ENCODE results near the gene PSG4. TPM values are rescaled to one million over a fixed set of nuclear protein-coding genes. Genes with fewer than 3 reads are reported as not detected.
"Not testable (repeated sequence)": the region's sequence is repeated elsewhere in the genome, so short reads cannot be mapped to it uniquely, and the experiment has no call there.

The PSG4 gene
- total RNA-seq, 1 experiment from 2014 or later = not detected

DNA sequence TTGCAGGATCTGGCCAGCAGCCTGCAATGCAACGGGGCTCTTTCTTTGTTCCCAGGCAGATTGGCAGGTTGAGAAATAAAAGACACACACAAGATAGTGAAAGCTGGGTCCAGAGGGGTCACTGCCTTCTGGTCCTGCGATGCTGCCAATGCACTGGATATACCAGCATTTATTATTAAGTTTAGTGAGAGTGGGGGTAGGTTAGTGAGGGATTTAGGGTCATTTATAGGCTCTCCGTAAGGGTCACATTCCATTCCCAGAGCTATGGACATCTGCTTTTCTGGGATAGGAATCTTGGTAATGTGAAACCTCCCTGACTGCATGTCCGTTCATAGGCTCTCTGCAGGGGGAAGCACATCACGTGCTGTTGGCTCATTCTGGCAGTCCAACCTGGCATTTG is 44.9 kb upstream of the PSG4 start:
- not testable (repeated sequence) for H3K79me2 ChIP-seq (ENCODE audit: insufficient read depth, low read length); H2AFZ ChIP-seq (ENCODE audit: low read length); H3K9ac ChIP-seq (ENCODE audit: extremely low read depth, insufficient read length, low read length); H3T11ph ChIP-seq (ENCODE audit: low read length); H3K27me3 Mint-ChIP-seq (ENCODE audit: low read depth); H3K23ac ChIP-seq (ENCODE audit: insufficient read length, low read depth, low read length); H3K23me2 ChIP-seq (ENCODE audit: insufficient read length, low read depth, low read length, poor library complexity, severe bottlenecking); H3K27ac ChIP-seq (ENCODE audit: insufficient read length, low read depth, low read length); H4K91ac ChIP-seq (ENCODE audit: insufficient read length, low read depth, low read length); H3K27me3 ChIP-seq (ENCODE audit: insufficient read depth, low read length); H3K9me3 ChIP-seq (ENCODE audit: control insufficient read depth, low read depth, low read length); DNase-seq; H3K4me1 ChIP-seq (ENCODE audit: insufficient read depth, low read length); H4K8ac ChIP-seq (replicated peaks; ENCODE audit: insufficient read length, low read depth, low read length); H3K79me1 ChIP-seq (ENCODE audit: insufficient read depth, low read depth, low read length, poor library complexity, severe bottlenecking); H2BK5ac ChIP-seq (ENCODE audit: insufficient read length, low read length); H4K5ac ChIP-seq (ENCODE audit: insufficient read length, low read depth, low read length); H2BK120ac ChIP-seq (ENCODE audit: low read depth, low read length, poor library complexity, severe bottlenecking); H2BK15ac ChIP-seq (ENCODE audit: low read depth, low read length); H2BK20ac ChIP-seq (ENCODE audit: low read depth, low read length, poor library complexity, severe bottlenecking); H2BK12ac ChIP-seq (ENCODE audit: insufficient read length, low read depth, low read length); H3K27ac Mint-ChIP-seq; H2AK5ac ChIP-seq (ENCODE audit: insufficient read length, low read length); H3K4me3 Mint-ChIP-seq; H3K56ac ChIP-seq (ENCODE audit: insufficient read length, low read depth, low read length); H3K4me1 Mint-ChIP-seq; H4K20me1 ChIP-seq (ENCODE audit: control insufficient read depth, insufficient read depth, insufficient read length); H3K4ac ChIP-seq (ENCODE audit: low read depth, low read length); H3K36me3 Mint-ChIP-seq (ENCODE audit: insufficient read depth in 1 of 3, low read depth in 3 of 3); H3K14ac ChIP-seq (ENCODE audit: insufficient read depth, low read length); H3K18ac ChIP-seq (ENCODE audit: insufficient read length, low read depth, low read length); H3K4me2 ChIP-seq (ENCODE audit: insufficient read depth, insufficient read length, low read length)
- H3K9me3 Mint-ChIP-seq = peaks cover 47 to 66% of the 10 kb centered on the region in 2 experiments
- WGBS (ENCODE audit: extremely low coverage, insufficient read length, low lambda C conversion rate) = no CpG with 5 or more reads among the region's 5 CpGs

DNA sequence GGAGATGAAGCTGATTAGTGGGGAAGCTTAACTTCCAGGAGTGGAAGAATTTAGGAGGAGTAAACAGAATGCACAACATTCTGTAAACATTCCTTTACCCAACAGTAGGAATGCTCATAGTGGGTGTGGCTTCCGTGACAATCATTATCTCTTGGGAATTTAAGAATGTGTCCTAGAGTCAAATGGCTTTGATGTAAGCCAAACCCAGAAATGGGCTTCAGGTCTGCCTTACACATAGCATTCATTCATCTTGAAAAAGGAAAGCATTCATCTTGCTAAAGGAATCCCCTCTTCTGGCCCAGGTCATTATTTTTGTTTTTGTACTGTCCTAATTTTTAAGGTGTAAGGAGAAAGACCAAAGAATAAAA is 43.2 kb upstream of the PSG4 start:
- H3T11ph ChIP-seq (ENCODE audit: low read length); H3K4ac ChIP-seq (ENCODE audit: low read depth, low read length); H3K4me2 ChIP-seq (ENCODE audit: insufficient read depth, insufficient read length, low read length); H3K79me1 ChIP-seq (ENCODE audit: insufficient read depth, low read depth, low read length, poor library complexity, severe bottlenecking); H2BK12ac ChIP-seq (ENCODE audit: insufficient read length, low read depth, low read length); H3K23me2 ChIP-seq (ENCODE audit: insufficient read length, low read depth, low read length, poor library complexity, severe bottlenecking); H3K23ac ChIP-seq (ENCODE audit: insufficient read length, low read depth, low read length); H3K4me3 Mint-ChIP-seq; H3K14ac ChIP-seq (ENCODE audit: insufficient read depth, low read length); H3K27ac Mint-ChIP-seq; H3K27ac ChIP-seq (ENCODE audit: insufficient read length, low read depth, low read length); H3K79me2 ChIP-seq (ENCODE audit: insufficient read depth, low read length); H2AK5ac ChIP-seq (ENCODE audit: insufficient read length, low read length); H4K91ac ChIP-seq (ENCODE audit: insufficient read length, low read depth, low read length); H2BK120ac ChIP-seq (ENCODE audit: low read depth, low read length, poor library complexity, severe bottlenecking); H4K8ac ChIP-seq (replicated peaks; ENCODE audit: insufficient read length, low read depth, low read length); H2AFZ ChIP-seq (ENCODE audit: low read length); H2BK15ac ChIP-seq (ENCODE audit: low read depth, low read length); H3K4me1 ChIP-seq (ENCODE audit: insufficient read depth, low read length); H4K5ac ChIP-seq (ENCODE audit: insufficient read length, low read depth, low read length); H3K4me1 Mint-ChIP-seq; H3K9me3 ChIP-seq (ENCODE audit: control insufficient read depth, low read depth, low read length); H3K27me3 Mint-ChIP-seq (ENCODE audit: low read depth); H2BK20ac ChIP-seq (ENCODE audit: low read depth, low read length, poor library complexity, severe bottlenecking); H2BK5ac ChIP-seq (ENCODE audit: insufficient read length, low read length); H3K9ac ChIP-seq (ENCODE audit: extremely low read depth, insufficient read length, low read length); H3K36me3 Mint-ChIP-seq (ENCODE audit: insufficient read depth in 1 of 3, low read depth in 3 of 3); H4K20me1 ChIP-seq (ENCODE audit: control insufficient read depth, insufficient read depth, insufficient read length); DNase-seq; H3K27me3 ChIP-seq (ENCODE audit: insufficient read depth, low read length); H3K18ac ChIP-seq (ENCODE audit: insufficient read length, low read depth, low read length); H3K56ac ChIP-seq (ENCODE audit: insufficient read length, low read depth, low read length): not testable (repeated sequence)
- H3K9me3 Mint-ChIP-seq = peaks cover 37 to 55% of the 10 kb centered on the region in 2 experiments
- no CpG with 5 or more reads among the region's 1 CpG for WGBS (ENCODE audit: extremely low coverage, insufficient read length, low lambda C conversion rate)
